K562 (cell line): ENCODE results near the gene BIRC7. TPM values are rescaled to one million over a fixed set of nuclear protein-coding genes. Genes with fewer than 3 reads are reported as not detected.

Source experiments
- ATAC-seq: fragments of 200-7000 bp; cut with Tn5 transposase; 3 replicates; pipeline ENCODE4 v1.9.1; 2020; ENCODE audit warnings: moderate library complexity
- BruUV-seq: library from RNA; stranded (reverse); fragments of 400-500 nt; replicated peaks from 2 replicates; lab custom pipeline; 2021; lab: Mats Ljungman, UMichigan
- CTCF ChIA-PET: fragments of 300-600 bp; formaldehyde crosslinking; extraction: SDS; loops from one replicate; lab custom pipeline; 2021; ENCODE audit warnings: low intra/inter-chr PET ratio; lab: Yijun Ruan, JAX
- POLR2A ChIA-PET: fragments of 300-600, 350-650 bp; sonication (Branson Sonifier 250); formaldehyde crosslinking; extraction: SDS; loops from one replicate; lab custom pipeline; 2021; ENCODE audit warnings: antibody characterized with exemption, inconsistent platforms; lab: Yijun Ruan, JAX
- DNase-seq, 4 experiments: peaks; one replicate each; pipeline versions ENCODE4 v3.0.0 to v3.0.0-alpha.2; 2011 to 2018; ENCODE audit warnings: low spot score in 3 of 4, mixed read lengths in 3 of 4; ENCODE audit errors: extremely low read depth in 1 of 4
- FAIRE-seq: peaks from 2 replicates; lab custom pipeline; 2011; peaks lifted over from hg19 to GRCh38; lab: Jason Lieb, UNC
- H2AFZ ChIP-seq: 2 replicates; pipeline ENCODE4 v1.6.0; 2011; ENCODE audit warnings: low read depth, low read length, control low read depth, inconsistent platforms
- H3K27ac ChIP-seq: fragments of 200-600 bp; 3 replicates; pipeline ENCODE4 v1.8.0; 2011; ENCODE audit warnings: low read depth, mild to moderate bottlenecking, control low read depth, inconsistent platforms, low read length, moderate library complexity, mixed read lengths; ENCODE audit errors: extremely low read depth
- H3K27me3 ChIP-seq, 2 experiments: fragments of 300-600 bp in 1 of 2; 2 replicates in 1 of 2; 3 replicates in 1 of 2; pipeline versions ENCODE4 v1.6.0 to v1.8.0; 2011; ENCODE audit warnings: inconsistent platforms in 2 of 2, low read length in 2 of 2, mild to moderate bottlenecking in 1 of 2, mixed read lengths in 1 of 2, moderate library complexity in 1 of 2; ENCODE audit not compliant: control insufficient read depth in 2 of 2, insufficient read depth in 2 of 2
- H3K36me3 ChIP-seq: fragments of 300-600 bp; 3 replicates; pipeline ENCODE4 v1.8.0; 2011; ENCODE audit warnings: mild to moderate bottlenecking, low read length, inconsistent platforms; ENCODE audit not compliant: control insufficient read depth, insufficient read depth
- H3K4me1 ChIP-seq, 2 experiments: fragments of 200-600 bp in 1 of 2; replicated peaks in 1 of 2; 2 replicates in 1 of 2; 3 replicates in 1 of 2; pipeline versions ENCODE4 v1.5.1 to v1.8.0; 2011; ENCODE audit warnings: inconsistent platforms in 2 of 2, low read length in 2 of 2, mild to moderate bottlenecking in 1 of 2, mixed read lengths in 1 of 2, moderate library complexity in 1 of 2; ENCODE audit not compliant: control insufficient read depth in 2 of 2, insufficient read depth in 2 of 2
- H3K4me2 ChIP-seq: 2 replicates; pipeline ENCODE4 v1.6.1; 2011; ENCODE audit warnings: low read length, control low read depth, inconsistent platforms, mixed read lengths; ENCODE audit not compliant: insufficient read depth
- H3K4me3 ChIP-seq: fragments of 200-600 bp; sonication (generic), shearing (Covaris generic); 2 replicates; pipeline ENCODE4 v1.5.1; 2016; ENCODE audit warnings: control low read depth, inconsistent platforms
- H3K79me2 ChIP-seq: fragments of 200-600 bp; 3 replicates; pipeline ENCODE4 v1.8.0; 2011; ENCODE audit warnings: low read length, inconsistent platforms; ENCODE audit not compliant: control insufficient read depth, insufficient read depth
- H3K9ac ChIP-seq, 2 experiments: 2 replicates each; pipeline versions ENCODE4 v1.6.0 to v1.6.1; 2011; ENCODE audit warnings: low read depth in 2 of 2, low read length in 2 of 2, control low read depth in 1 of 2, inconsistent platforms in 1 of 2, mild to moderate bottlenecking in 1 of 2, mixed read lengths in 1 of 2; ENCODE audit not compliant: insufficient read depth in 1 of 2
- H3K9me1 ChIP-seq: one replicate; pipeline ENCODE4 v1.6.0; 2011; ENCODE audit warnings: inconsistent platforms, mild to moderate bottlenecking, low read length, moderate library complexity; ENCODE audit not compliant: control insufficient read depth, insufficient read depth
- H3K9me3 ChIP-seq: replicated peaks from 2 replicates; pipeline ENCODE4 v1.5.1; 2011; ENCODE audit warnings: low read depth, low read length, inconsistent platforms; ENCODE audit not compliant: control insufficient read depth, insufficient read depth
- H4K20me1 ChIP-seq: replicated peaks from 2 replicates; pipeline ENCODE4 v1.6.1; 2011; ENCODE audit warnings: low read length, inconsistent platforms, mixed read lengths; ENCODE audit not compliant: control insufficient read depth, insufficient read depth
- HDAC8 ChIP-seq: fragments of 450-650 bp; IDR thresholded peaks from 2 replicates; pipeline ENCODE4 v1.6.1; 2016; ENCODE audit warnings: mild to moderate bottlenecking, missing genetic modification characterization, moderate library complexity, missing compliant biosample characterization
- HIVEP1 ChIP-seq: fragments of 250-450 bp; sonication (Bioruptor Pico); IDR thresholded peaks from 2 replicates; pipeline ENCODE4 v1.4.0; 2020; ENCODE audit warnings: mild to moderate bottlenecking
- HMG20A ChIP-seq: fragments of 450-650 bp; formaldehyde crosslinking; conservative IDR thresholded peaks from 2 replicates; pipeline ENCODE4 v1.4.0; 2020; ENCODE audit warnings: mild to moderate bottlenecking, mixed read lengths
- POLR2AphosphoS2 ChIP-seq: IDR thresholded peaks from 2 replicates; pipeline ENCODE4 v1.6.1; 2012; ENCODE audit warnings: low read length, improper control_type of control experiment
- PPARD ChIP-seq: fragments of 250-450 bp; sonication (Bioruptor Pico); IDR thresholded peaks from 2 replicates; pipeline ENCODE4 v1.8.0; 2022; ENCODE audit warnings: inconsistent platforms, mild to moderate bottlenecking, moderate library complexity
- RAD21 ChIP-seq, 2 experiments: fragments of 250-450 bp in 1 of 2; fragments of 450-650 bp in 1 of 2; sonication (Bioruptor Pico) in 1 of 2; formaldehyde crosslinking in 1 of 2; IDR thresholded peaks in 1 of 2; conservative IDR thresholded peaks in 1 of 2; 2 replicates each; pipeline versions ENCODE4 v1.4.0 to v1.8.0; 2020 to 2022; ENCODE audit warnings: mild to moderate bottlenecking in 2 of 2, moderate library complexity in 1 of 2
- TARDBP ChIP-seq: fragments of 450-650 bp; IDR thresholded peaks from 2 replicates; pipeline ENCODE4 v1.6.1; 2016
- ZFX ChIP-seq: sonication (generic); formaldehyde crosslinking; IDR thresholded peaks from 2 replicates; pipeline ENCODE4 v1.8.0; 2022; ENCODE audit warnings: mild to moderate bottlenecking, missing genetic modification reagents, moderate library complexity
- ZKSCAN1 ChIP-seq: fragments of 150-350 bp; IDR thresholded peaks from 2 replicates; pipeline ENCODE4 v1.6.1; 2016; ENCODE audit warnings: low read depth, low read length
- WGBS: fragments of 100-300 bp; shearing (Covaris generic); methylation state at CpG from one replicate; pipeline ENCODE4 v1.1.6; 2016; ENCODE audit warnings: low coverage, mixed read lengths; ENCODE audit not compliant: insufficient coverage; ENCODE audit errors: missing lambda C conversion rate; 5-methylcytosine and 5-hydroxymethylcytosine counted together
- in situ Hi-C: fragments of 300-500 bp; cut with MboI; formaldehyde crosslinking; loops from 4 replicates; pipeline ENCODE4 v1.15.0; 2018; ENCODE audit warnings: inconsistent platforms, mixed read lengths
- intact Hi-C: fragments of 100-400 bp; cut with micrococcal nuclease; formaldehyde crosslinking; loops from 2 replicates; pipeline ENCODE4 v1.14.2; 2022
- polyA plus RNA-seq, 8 experiments: library from polyadenylated mRNA; depleted of rRNA in 4 of 8; stranded (reverse) in 5 of 8; unstranded in 3 of 8; fragments of >200 nt; fragmentation: Nextera tagmentation in 2 of 8; fragmentation: Illumina TruSeq in 1 of 8; extraction: Ambion mirVana in 2 of 8; extraction: Trizol in 1 of 8; gene quantifications; 2 replicates each; pipeline versions ENCODE4 v1.2.1 to v1.2.3, GENCODE V29; 2011 to 2014; ENCODE audit warnings: inconsistent platforms in 1 of 8, missing spikeins in 1 of 8
- total RNA-seq, 7 experiments: library from RNA; depleted of rRNA in 6 of 7; stranded (reverse); fragments of >200 nt in 6 of 7; fragmentation: Illumina TruSeq in 2 of 7; extraction: Trizol in 2 of 7; gene quantifications; 2 replicates each; pipeline versions ENCODE4 v1.2.1 to v1.2.3, GENCODE V29; 2011 to 2021; ENCODE audit warnings: low replicate concordance in 1 of 7
- TF ChIP-seq, protein P1 (sequence below): fragments of 450-650 bp; formaldehyde crosslinking; IDR thresholded peaks from 2 replicates; pipeline ENCODE4 v1.4.0; 2020; ENCODE audit warnings: mild to moderate bottlenecking, moderate library complexity
- TF ChIP-seq, protein P2 (sequence below): fragments of 200-800 bp; sonication (Bioruptor generic); IDR thresholded peaks from 2 replicates; pipeline ENCODE4 v1.6.1; 2017; ENCODE audit warnings: missing genetic modification characterization, missing compliant biosample characterization
- TF ChIP-seq, protein P3 (sequence below): sonication (generic); formaldehyde crosslinking; IDR thresholded peaks from 2 replicates; pipeline ENCODE4 v1.8.1; 2023; ENCODE audit warnings: mild to moderate bottlenecking, missing genetic modification reagents
- TF ChIP-seq, protein P4 (sequence below): fragments of 450-650 bp; IDR thresholded peaks from 2 replicates; pipeline ENCODE4 v1.7.0; 2016; ENCODE audit warnings: borderline replicate concordance
- TF ChIP-seq, protein P5 (sequence below): IDR thresholded peaks from 2 replicates; pipeline ENCODE4 v1.6.1; 2011; ENCODE audit not compliant: insufficient read length; ENCODE audit errors: extremely low read depth

BIRC7 gene
- total and polyA plus RNA-seq, 9 of the 15 experiments (the other 6 are each of a cell fraction or from before 2014, with no cell fraction given) = 0.14 to 0.19 (median 0.16) TPM; not detected in 5

DNA sequence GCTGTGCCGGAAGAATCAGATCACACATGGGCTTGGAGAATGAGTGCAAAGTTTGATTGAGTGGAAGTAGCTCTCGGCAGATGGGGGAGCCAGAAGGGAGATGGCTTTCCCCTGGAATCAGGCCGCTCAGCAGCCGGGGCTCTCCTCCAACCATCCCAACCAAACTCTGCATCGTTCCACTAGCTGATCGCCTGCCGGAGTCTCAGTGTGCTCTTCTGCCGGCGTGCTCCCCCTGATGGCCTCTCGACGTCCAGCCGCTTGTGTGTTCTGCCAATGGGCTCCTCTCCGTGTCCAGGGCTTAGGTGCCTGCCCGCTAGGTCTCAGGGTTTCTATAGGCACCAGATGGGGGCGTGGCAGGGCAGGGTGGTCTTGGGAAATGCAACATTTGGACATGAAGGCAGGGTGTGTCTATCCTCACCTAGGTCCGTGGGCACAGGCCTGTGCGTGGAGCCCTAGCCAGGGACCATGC, 4.9 kb upstream of the BIRC7 start:
- Histone ChIP-seq H3K9ac (no peak overlapping the region), H3K36me3 (no peaks in the 10 kb centered on the region), H3K79me2 (no peaks in the 10 kb centered on the region), H3K4me2 (no peak overlapping the region), H3K4me1 (peaks cover 0 to 29% of the 10 kb centered on the region in 2 experiments; a peak in 3 of 5 replicates), H3K27me3 (peaks cover 35 to 60% of the 10 kb centered on the region in 2 experiments), H3K9me1 (no peaks in the 10 kb centered on the region), H3K9me3 (no peaks in the 10 kb centered on the region), H3K27ac (no peak overlapping the region), H2AFZ (no peak overlapping the region), H3K4me3 (no peak overlapping the region), H4K20me1 (no peaks in the 10 kb centered on the region)
- POLR2A ChIA-PET = interaction anchor here (1.1 kb wide), 1 partner anchor 58 kb away, joined by 3 read pairs; no protein-coding TSS in a partner anchor
- peak; percentile 42 to 53 (median 50) for DNase-seq
- in situ Hi-C loops = no loop called here
- CTCF ChIA-PET = interaction anchor here (1.1 to 2.2 kb wide), 2 partner anchors 21 to 47 kb away, joined by 3 to 9 read pairs; no protein-coding TSS in a partner anchor
- intact Hi-C loops = no loop called here
- peak; percentile 83 for ATAC-seq
- FAIRE-seq = peak; percentile 29
- 7% methylated on average over 16 of the region's 17 CpGs for WGBS
- BruUV-seq = no TSS peak
- TF ChIP-seq ZFX (CRISPR knock-in tag) = no peak
- TF ChIP-seq, protein P1, sequence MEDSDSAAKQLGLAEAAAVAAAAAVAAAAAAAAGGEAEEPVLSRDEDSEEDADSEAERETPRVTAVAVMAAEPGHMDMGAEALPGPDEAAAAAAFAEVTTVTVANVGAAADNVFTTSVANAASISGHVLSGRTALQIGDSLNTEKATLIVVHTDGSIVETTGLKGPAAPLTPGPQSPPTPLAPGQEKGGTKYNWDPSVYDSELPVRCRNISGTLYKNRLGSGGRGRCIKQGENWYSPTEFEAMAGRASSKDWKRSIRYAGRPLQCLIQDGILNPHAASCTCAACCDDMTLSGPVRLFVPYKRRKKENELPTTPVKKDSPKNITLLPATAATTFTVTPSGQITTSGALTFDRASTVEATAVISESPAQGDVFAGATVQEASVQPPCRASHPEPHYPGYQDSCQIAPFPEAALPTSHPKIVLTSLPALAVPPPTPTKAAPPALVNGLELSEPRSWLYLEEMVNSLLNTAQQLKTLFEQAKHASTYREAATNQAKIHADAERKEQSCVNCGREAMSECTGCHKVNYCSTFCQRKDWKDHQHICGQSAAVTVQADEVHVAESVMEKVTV (CRISPR knock-in tag) = no peak
- TF ChIP-seq ZKSCAN1 = no peak
- TF ChIP-seq, protein P2, sequence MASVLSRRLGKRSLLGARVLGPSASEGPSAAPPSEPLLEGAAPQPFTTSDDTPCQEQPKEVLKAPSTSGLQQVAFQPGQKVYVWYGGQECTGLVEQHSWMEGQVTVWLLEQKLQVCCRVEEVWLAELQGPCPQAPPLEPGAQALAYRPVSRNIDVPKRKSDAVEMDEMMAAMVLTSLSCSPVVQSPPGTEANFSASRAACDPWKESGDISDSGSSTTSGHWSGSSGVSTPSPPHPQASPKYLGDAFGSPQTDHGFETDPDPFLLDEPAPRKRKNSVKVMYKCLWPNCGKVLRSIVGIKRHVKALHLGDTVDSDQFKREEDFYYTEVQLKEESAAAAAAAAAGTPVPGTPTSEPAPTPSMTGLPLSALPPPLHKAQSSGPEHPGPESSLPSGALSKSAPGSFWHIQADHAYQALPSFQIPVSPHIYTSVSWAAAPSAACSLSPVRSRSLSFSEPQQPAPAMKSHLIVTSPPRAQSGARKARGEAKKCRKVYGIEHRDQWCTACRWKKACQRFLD = no peak
- no peak for TF ChIP-seq TARDBP
- TF ChIP-seq POLR2AphosphoS2 = no peak
- TF ChIP-seq, protein P3, sequence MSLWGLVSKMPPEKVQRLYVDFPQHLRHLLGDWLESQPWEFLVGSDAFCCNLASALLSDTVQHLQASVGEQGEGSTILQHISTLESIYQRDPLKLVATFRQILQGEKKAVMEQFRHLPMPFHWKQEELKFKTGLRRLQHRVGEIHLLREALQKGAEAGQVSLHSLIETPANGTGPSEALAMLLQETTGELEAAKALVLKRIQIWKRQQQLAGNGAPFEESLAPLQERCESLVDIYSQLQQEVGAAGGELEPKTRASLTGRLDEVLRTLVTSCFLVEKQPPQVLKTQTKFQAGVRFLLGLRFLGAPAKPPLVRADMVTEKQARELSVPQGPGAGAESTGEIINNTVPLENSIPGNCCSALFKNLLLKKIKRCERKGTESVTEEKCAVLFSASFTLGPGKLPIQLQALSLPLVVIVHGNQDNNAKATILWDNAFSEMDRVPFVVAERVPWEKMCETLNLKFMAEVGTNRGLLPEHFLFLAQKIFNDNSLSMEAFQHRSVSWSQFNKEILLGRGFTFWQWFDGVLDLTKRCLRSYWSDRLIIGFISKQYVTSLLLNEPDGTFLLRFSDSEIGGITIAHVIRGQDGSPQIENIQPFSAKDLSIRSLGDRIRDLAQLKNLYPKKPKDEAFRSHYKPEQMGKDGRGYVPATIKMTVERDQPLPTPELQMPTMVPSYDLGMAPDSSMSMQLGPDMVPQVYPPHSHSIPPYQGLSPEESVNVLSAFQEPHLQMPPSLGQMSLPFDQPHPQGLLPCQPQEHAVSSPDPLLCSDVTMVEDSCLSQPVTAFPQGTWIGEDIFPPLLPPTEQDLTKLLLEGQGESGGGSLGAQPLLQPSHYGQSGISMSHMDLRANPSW (CRISPR knock-in tag) = no peak
- TF ChIP-seq HIVEP1 (CRISPR knock-in tag) = no peak
- TF ChIP-seq PPARD (CRISPR knock-in tag) = no peak
- TF ChIP-seq, protein P4, sequence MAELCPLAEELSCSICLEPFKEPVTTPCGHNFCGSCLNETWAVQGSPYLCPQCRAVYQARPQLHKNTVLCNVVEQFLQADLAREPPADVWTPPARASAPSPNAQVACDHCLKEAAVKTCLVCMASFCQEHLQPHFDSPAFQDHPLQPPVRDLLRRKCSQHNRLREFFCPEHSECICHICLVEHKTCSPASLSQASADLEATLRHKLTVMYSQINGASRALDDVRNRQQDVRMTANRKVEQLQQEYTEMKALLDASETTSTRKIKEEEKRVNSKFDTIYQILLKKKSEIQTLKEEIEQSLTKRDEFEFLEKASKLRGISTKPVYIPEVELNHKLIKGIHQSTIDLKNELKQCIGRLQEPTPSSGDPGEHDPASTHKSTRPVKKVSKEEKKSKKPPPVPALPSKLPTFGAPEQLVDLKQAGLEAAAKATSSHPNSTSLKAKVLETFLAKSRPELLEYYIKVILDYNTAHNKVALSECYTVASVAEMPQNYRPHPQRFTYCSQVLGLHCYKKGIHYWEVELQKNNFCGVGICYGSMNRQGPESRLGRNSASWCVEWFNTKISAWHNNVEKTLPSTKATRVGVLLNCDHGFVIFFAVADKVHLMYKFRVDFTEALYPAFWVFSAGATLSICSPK = no peak
- TF ChIP-seq, protein P5, sequence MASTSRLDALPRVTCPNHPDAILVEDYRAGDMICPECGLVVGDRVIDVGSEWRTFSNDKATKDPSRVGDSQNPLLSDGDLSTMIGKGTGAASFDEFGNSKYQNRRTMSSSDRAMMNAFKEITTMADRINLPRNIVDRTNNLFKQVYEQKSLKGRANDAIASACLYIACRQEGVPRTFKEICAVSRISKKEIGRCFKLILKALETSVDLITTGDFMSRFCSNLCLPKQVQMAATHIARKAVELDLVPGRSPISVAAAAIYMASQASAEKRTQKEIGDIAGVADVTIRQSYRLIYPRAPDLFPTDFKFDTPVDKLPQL = no peak
- TF ChIP-seq HMG20A = no peak
- peak in 1 of 2 experiments; percentile 41; a peak in 2 of 4 replicates for TF ChIP-seq RAD21 (CRISPR knock-in tag; conservative IDR thresholded peaks at IDR 0.05 in 1 of 2, IDR thresholded peaks at IDR 0.05 in 1 of 2)
- no peak for TF ChIP-seq HDAC8
